Thoracic aorta (tissue), 2 donors: Measurements from ENCODE around the gene TMEM130. TPM values are rescaled to one million over a fixed set of nuclear protein-coding genes. Genes with fewer than 3 reads are reported as not detected.

ENCODE experiments used
- ATAC-seq: fragments of 150-250 bp; one replicate; pipeline ENCODE4 v1.8.0; 2017; ENCODE audit warnings: low read depth; ENCODE audit not compliant: insufficient number of reproducible peaks, low FRiP score
- DNase-seq: peaks from one replicate; pipeline ENCODE4 v3.0.0-alpha.2; 2020; ENCODE audit warnings: low spot score
- H3K27ac ChIP-seq, 2 donors: fragments of 200-600 bp; sonication (generic); 1 replicate in 1 of 2; 2 replicates in 1 of 2; pipeline ENCODE4 v1.5.1; 2016; ENCODE audit warnings: mild to moderate bottlenecking in 2 of 2, moderate library complexity in 2 of 2
- H3K27me3 ChIP-seq: fragments of 200-600 bp; sonication (generic); replicated peaks from 2 replicates; pipeline ENCODE4 v1.6.0; 2016; ENCODE audit warnings: mild to moderate bottlenecking; ENCODE audit not compliant: insufficient read depth
- H3K36me3 ChIP-seq: fragments of 200-600 bp; sonication (generic); one replicate; pipeline ENCODE4 v1.5.1; 2016
- H3K4me1 ChIP-seq, 2 donors: fragments of 200-600 bp; sonication (generic); 1 replicate in 1 of 2; 2 replicates in 1 of 2; pipeline versions ENCODE4 v1.5.1 to v1.6.0; 2016; ENCODE audit warnings: low read depth in 2 of 2, mild to moderate bottlenecking in 1 of 2; ENCODE audit not compliant: control insufficient read depth in 1 of 2
- H3K4me3 ChIP-seq: fragments of 200-600 bp; sonication (generic); 2 replicates; pipeline ENCODE4 v1.5.1; 2016; ENCODE audit warnings: mild to moderate bottlenecking
- H3K9me3 ChIP-seq: fragments of 200-600 bp; sonication (generic); 2 replicates; pipeline ENCODE4 v1.5.1; 2016
- total RNA-seq, 2 donors: library from RNA; depleted of rRNA; stranded (reverse); fragments of >200 nt; gene quantifications; one replicate each; pipeline versions ENCODE4 v1.1.0 to v1.2.3, GENCODE V29; 2016
- TF ChIP-seq, protein P1 (sequence below): fragments of 200-600 bp; sonication (generic); IDR thresholded peaks from one replicate; pipeline ENCODE4 v1.5.1; 2019; ENCODE audit warnings: antibody characterized with exemption

The TMEM130 gene
- total RNA-seq, 2 donors from 2014 or later = 26.2 to 57.0 TPM

GRCh38 chr7:98884416-98884815 lies 14.6 kb upstream of the TMEM130 start:
- DNase-seq = no peak
- no peaks in the 10 kb centered on the region for H3K9me3 ChIP-seq
- H3K27ac ChIP-seq = no peak overlapping the region
- peaks cover 29% of the 10 kb centered on the region for H3K36me3 ChIP-seq
- no peak overlapping the region for H3K4me3 ChIP-seq
- H3K4me1 ChIP-seq = peaks cover 6 to 9% of the 10 kb centered on the region in 2 donors
- TF ChIP-seq, protein P1, sequence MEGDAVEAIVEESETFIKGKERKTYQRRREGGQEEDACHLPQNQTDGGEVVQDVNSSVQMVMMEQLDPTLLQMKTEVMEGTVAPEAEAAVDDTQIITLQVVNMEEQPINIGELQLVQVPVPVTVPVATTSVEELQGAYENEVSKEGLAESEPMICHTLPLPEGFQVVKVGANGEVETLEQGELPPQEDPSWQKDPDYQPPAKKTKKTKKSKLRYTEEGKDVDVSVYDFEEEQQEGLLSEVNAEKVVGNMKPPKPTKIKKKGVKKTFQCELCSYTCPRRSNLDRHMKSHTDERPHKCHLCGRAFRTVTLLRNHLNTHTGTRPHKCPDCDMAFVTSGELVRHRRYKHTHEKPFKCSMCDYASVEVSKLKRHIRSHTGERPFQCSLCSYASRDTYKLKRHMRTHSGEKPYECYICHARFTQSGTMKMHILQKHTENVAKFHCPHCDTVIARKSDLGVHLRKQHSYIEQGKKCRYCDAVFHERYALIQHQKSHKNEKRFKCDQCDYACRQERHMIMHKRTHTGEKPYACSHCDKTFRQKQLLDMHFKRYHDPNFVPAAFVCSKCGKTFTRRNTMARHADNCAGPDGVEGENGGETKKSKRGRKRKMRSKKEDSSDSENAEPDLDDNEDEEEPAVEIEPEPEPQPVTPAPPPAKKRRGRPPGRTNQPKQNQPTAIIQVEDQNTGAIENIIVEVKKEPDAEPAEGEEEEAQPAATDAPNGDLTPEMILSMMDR = no peak
- ATAC-seq = no peak
- H3K27me3 ChIP-seq = no peaks in the 10 kb centered on the region

DNA sequence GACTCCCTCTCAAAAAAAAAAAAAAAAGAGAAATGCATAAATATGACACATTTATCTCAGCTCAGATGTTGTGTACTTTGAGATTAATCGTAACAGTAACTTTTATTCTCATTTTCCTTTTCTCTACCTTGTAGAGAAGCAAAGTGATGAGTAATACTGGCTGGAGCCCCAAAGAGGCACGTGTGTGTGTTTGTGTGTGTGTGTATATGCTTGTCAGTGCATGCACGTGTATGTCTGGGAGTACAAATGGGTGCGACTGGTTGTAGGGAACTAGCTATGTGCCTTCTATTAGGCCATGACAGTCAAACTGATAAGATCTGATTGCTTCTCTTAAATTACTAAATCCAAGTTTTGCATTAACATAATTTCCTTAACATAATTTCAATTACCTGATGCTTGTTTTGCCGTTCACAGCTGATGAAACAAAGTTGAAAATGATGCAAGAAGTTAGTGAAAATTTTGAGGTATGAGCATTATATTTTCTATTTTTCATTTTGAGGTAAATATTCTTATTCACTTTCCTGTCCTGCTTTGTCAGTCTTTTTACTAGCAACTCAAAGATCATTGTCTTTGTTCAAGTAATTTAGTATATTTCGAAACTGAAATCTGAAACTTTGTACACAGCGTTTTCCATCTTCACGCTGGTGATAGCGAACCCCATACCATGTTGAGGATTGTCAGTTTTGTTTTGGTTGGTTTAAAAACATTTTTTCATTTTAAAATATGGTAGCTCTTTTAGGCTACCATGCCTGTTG lies 11.9 kb upstream of the TMEM130 start:
- Histone ChIP-seq H3K4me3 (no peak overlapping the region), H3K36me3 (peaks cover 24% of the 10 kb centered on the region), H3K9me3 (no peaks in the 10 kb centered on the region), H3K27me3 (no peaks in the 10 kb centered on the region), H3K27ac (no peak overlapping the region), H3K4me1 (peaks cover 9 to 20% of the 10 kb centered on the region in 2 donors)
- TF ChIP-seq, protein P1 = no peak
- DNase-seq (no peak), ATAC-seq (no peak)

DNA sequence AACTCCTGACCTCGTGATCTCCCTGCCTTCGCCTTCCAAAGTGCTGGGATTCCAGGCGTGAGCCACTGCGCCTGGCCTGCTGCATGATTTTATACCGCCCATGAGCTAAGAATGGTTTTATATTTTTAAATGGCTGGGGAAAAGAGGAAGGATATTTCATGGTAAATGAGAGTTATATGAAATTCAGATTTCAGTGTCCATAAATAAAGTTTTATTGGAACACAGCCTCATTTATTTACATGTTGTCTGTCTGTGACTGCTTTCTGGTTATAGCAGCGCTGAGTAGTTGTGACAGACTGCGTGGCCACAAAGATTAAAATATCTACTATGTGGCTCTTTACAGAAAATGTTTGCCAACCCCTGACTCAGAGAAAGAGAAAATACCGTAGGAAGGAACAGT lies 10.7 kb upstream of the TMEM130 start:
- ATAC-seq (no peak), DNase-seq (no peak)
- Histone ChIP-seq H3K9me3 (no peaks in the 10 kb centered on the region), H3K27me3 (no peaks in the 10 kb centered on the region), H3K4me1 (peaks cover 9 to 20% of the 10 kb centered on the region in 2 donors), H3K27ac (no peak overlapping the region), H3K4me3 (no peak overlapping the region), H3K36me3 (peaks cover 24% of the 10 kb centered on the region)
- TF ChIP-seq, protein P1 = no peak

- ATAC-seq = no peak
Measured at GRCh38 chr7:98879979-98880315, 10.1 kb upstream of the TMEM130 start.

GRCh38 chr7:98879198-98879978 lies 9.6 kb upstream of the TMEM130 start:
- Histone ChIP-seq H3K27ac (peak overlapping the region; percentile 86 to 92), H3K9me3 (no peaks in the 10 kb centered on the region), H3K4me1 (peaks cover 9 to 20% of the 10 kb centered on the region in 2 donors), H3K27me3 (no peaks in the 10 kb centered on the region), H3K4me3 (peak overlapping the region; percentile 99), H3K36me3 (peaks cover 24% of the 10 kb centered on the region)
- DNase-seq = no peak
- TF ChIP-seq, protein P1 = peak; percentile 4
- no peak for ATAC-seq

More at GRCh38 chr7:98879979-98880315, 10.1 kb upstream of the TMEM130 start:
- H3K9me3 ChIP-seq = no peaks in the 10 kb centered on the region
- peak overlapping the region in 1 of 2 donors; percentile 92 for H3K27ac ChIP-seq
- TF ChIP-seq, protein P1 = no peak
- peak overlapping the region; percentile 99 for H3K4me3 ChIP-seq
- peaks cover 24% of the 10 kb centered on the region for H3K36me3 ChIP-seq
- no peak for DNase-seq
- H3K27me3 ChIP-seq = no peaks in the 10 kb centered on the region
- peaks cover 9 to 20% of the 10 kb centered on the region in 2 donors for H3K4me1 ChIP-seq
